Memory B cell (primary cell): ENCODE measurements around the gene RNU2-1.

Experiments used
- ATAC-seq: fragments of 150-1000 bp; cut with Tn5 transposase; 2 replicates; pipeline ENCODE4 v1.10.0; 2021; ENCODE audit warnings: low read depth, mild to moderate bottlenecking, moderate library complexity
- DNase-seq, 2 donors: peaks; one replicate each; pipeline ENCODE4 v3.0.0; 2022; ENCODE audit warnings: low spot score in 2 of 2
- H3K27ac Mint-ChIP-seq: one replicate; pipeline ENCODE4 v1.8.0; 2022; ENCODE audit warnings: mild to moderate bottlenecking, moderate library complexity, mixed read lengths
- H3K27me3 Mint-ChIP-seq: one replicate; pipeline ENCODE4 v1.8.0; 2022; ENCODE audit warnings: mixed read lengths
- H3K36me3 Mint-ChIP-seq: one replicate; pipeline ENCODE4 v1.8.0; 2022; ENCODE audit warnings: mild to moderate bottlenecking, mixed read lengths
- H3K4me1 Mint-ChIP-seq: one replicate; pipeline ENCODE4 v1.8.0; 2022; ENCODE audit warnings: mixed read lengths
- H3K4me3 Mint-ChIP-seq: one replicate; pipeline ENCODE4 v1.8.0; 2022; ENCODE audit warnings: mild to moderate bottlenecking, moderate library complexity, mixed read lengths
- H3K9me3 Mint-ChIP-seq: one replicate; pipeline ENCODE4 v1.8.0; 2022; ENCODE audit warnings: mixed read lengths

RNU2-1 gene

DNA sequence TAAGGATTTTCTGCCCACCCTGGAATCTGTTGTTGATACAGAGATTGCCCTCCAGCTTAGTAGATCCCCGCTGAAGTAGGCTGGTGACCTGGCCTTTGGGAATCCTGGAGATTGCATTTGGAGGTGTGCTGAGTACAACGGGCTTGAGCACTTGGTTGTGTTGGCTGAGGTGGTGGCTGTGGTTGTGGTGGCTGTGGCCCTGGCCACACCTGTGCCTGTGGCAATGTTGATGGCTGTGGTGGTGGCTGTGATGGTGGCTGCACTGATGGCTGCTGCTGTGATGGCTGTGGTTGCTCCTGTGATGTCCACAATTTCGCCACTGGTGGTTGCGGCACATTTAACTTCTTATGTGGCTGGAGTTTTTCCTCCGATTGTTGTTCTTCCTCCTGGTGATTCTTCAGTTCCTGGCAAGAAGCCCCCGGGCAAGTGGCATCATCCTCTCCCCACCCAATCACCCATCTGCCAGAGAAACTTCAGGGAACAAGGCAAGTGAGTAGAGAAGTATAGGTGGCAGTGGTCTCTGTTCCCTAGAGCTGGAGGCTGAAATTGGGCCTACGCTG is 9.6 kb downstream of the RNU2-1 start:
- DNase-seq = no peak
- Mint-ChIP-seq H3K4me3 (no peak overlapping the region), H3K27me3 (no peaks in the 10 kb centered on the region), H3K27ac (no peak overlapping the region), H3K4me1 (peaks cover 4% of the 10 kb centered on the region), H3K9me3 (no peaks in the 10 kb centered on the region), H3K36me3 (peaks cover 8% of the 10 kb centered on the region)
- no peak for ATAC-seq

DNA sequence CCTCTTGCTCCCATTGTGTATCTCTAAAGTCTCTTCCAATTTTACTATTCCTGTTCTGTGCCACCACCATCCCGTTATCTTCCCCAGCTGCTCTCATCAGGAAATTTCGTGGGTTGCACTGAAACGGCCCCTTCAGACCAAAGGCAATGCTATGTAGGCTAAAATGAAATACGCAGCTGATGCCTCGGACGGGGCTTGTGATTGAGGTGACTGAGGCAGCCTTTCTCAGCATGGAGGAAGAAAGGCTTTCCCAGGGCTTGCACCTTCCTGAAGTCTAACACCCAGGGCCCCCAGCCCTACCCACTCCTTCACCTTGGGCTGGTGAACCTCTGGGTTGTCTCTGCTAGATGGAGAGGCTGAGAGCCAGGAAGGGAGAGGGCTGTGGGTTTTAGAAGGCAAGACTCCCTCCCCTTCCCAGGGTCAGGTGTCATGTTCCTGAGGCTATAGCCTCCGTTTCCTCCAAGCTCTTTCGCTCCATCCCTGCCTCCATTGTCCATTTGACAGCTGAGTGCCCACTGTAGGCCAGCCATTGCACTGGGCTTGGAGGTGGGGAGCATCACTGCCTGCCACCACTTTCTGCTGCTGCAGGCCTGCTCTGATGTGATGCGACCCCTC is 13.2 kb downstream of the RNU2-1 start:
- DNase-seq = no peak
- Mint-ChIP-seq H3K27ac (no peak overlapping the region), H3K27me3 (no peaks in the 10 kb centered on the region), H3K9me3 (no peaks in the 10 kb centered on the region), H3K4me3 (no peak overlapping the region), H3K36me3 (peaks cover 25% of the 10 kb centered on the region), H3K4me1 (peaks cover 10% of the 10 kb centered on the region)
- no peak for ATAC-seq

DNA sequence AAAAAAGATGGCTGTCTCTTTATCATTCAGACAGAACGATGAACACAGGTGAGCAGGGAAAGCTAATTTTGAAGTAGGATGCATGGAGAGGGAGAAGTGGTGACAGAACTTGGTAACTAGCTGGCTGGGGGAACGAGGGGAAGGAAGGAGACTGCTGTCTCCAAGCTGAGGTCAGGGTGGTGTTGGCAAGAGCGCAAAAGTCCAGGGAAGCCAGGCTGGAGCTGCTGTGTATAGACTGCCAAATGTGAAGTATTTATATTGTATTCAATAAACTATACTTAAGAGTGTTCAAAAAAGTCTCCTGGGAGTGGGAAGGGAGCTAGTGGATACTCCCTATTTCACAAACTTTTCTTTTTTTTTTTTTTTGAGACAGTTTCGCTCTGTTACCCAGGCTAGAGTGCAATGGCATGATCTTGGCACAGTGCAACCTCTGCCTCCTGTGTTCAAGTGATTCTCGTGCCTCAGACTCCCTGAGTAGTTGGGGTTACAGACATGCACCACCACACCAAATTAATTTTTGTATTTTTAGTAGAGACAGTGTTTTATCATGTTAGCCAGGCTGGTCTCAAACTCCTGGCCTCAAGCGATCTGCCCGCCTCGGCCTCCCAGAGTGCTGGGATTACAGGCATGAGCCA is 13.9 kb downstream of the RNU2-1 start:
- H3K27ac Mint-ChIP-seq = no peak overlapping the region
- no peaks in the 10 kb centered on the region for H3K9me3 Mint-ChIP-seq
- H3K36me3 Mint-ChIP-seq = peaks cover 26% of the 10 kb centered on the region
- H3K27me3 Mint-ChIP-seq = no peaks in the 10 kb centered on the region
- peaks cover 11% of the 10 kb centered on the region for H3K4me1 Mint-ChIP-seq
- DNase-seq (peak in 1 of 2 donors; percentile 6), ATAC-seq (no peak)
- H3K4me3 Mint-ChIP-seq = no peak overlapping the region

GRCh38 chr17:43219001-43219400 is 14.8 kb downstream of the RNU2-1 start:
- ATAC-seq = no peak
- peak in 1 of 2 donors; percentile 4 for DNase-seq
- peaks cover 26% of the 10 kb centered on the region for H3K36me3 Mint-ChIP-seq
- peaks cover 10% of the 10 kb centered on the region for H3K4me1 Mint-ChIP-seq
- H3K4me3 Mint-ChIP-seq = no peak overlapping the region
- no peaks in the 10 kb centered on the region for H3K9me3 Mint-ChIP-seq
- H3K27ac Mint-ChIP-seq = no peak overlapping the region
- no peaks in the 10 kb centered on the region for H3K27me3 Mint-ChIP-seq

GRCh38 chr17:43217614-43218087 is 16.1 kb downstream of the RNU2-1 start:
- Mint-ChIP-seq H3K27me3 (no peaks in the 10 kb centered on the region), H3K4me1 (peaks cover 12% of the 10 kb centered on the region), H3K4me3 (no peak overlapping the region), H3K36me3 (peaks cover 23% of the 10 kb centered on the region), H3K9me3 (no peaks in the 10 kb centered on the region), H3K27ac (peak overlapping the region; percentile 20)
- no peak for ATAC-seq
- peak in 1 of 2 donors; percentile 4 for DNase-seq

DNA sequence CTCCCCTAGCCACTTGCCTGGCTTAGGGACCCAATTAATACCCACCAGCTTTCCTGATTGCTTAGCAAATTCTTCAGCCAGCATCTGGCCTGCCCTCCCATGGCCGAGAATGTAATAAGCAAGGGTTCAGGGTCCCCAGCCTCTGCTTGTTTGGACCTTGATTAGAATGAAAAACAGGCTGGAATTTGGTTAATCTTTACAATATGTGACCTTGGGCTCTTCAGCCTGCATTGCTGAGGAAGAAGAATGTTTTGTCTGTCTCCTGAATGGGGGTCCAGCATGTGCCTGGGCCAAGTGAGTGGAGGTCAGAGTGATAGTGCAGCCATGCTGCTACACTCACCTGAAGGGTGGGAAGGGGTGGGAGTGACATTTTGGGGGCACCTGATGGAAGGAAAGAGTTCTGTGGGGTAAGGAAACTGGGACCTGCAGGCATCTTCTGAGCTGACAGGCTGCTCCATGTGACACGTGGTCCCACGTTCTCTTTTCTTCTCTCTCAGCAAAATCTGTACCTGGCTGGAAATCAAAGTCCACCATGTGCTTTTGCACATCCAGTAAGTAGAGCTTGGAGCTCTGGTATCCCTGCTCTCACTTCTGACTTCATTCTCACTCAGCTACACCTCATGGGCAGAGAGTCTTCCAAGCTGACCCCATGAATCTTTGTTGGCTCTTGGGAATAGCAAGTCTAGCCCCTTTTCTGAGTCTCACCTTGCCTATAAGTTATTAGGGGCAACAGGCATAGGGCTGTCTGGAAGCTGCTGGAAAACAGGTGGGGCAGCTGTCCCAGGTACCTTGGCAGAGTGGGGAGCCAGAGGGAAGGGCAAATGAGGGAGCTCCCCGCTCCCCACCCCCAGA is 16.8 kb downstream of the RNU2-1 start:
- ATAC-seq = no peak
- no peak overlapping the region for H3K27ac Mint-ChIP-seq

GRCh38 chr17:43216369-43216761 is 17.4 kb downstream of the RNU2-1 start:
- Mint-ChIP-seq H3K9me3 (no peaks in the 10 kb centered on the region), H3K27ac (no peak overlapping the region)

More for the DNA sequence above, 16.8 kb downstream of the RNU2-1 start:
- no peaks in the 10 kb centered on the region for H3K27me3 Mint-ChIP-seq
- no peak for DNase-seq
- H3K4me3 Mint-ChIP-seq = no peak overlapping the region
- peaks cover 19% of the 10 kb centered on the region for H3K4me1 Mint-ChIP-seq
- no peaks in the 10 kb centered on the region for H3K9me3 Mint-ChIP-seq
- peaks cover 23% of the 10 kb centered on the region for H3K36me3 Mint-ChIP-seq

GRCh38 chr17:43215341-43215740 is 18.4 kb downstream of the RNU2-1 start:
- H3K27me3 Mint-ChIP-seq = no peaks in the 10 kb centered on the region
- H3K4me3 Mint-ChIP-seq = no peak overlapping the region
- H3K4me1 Mint-ChIP-seq = peaks cover 24% of the 10 kb centered on the region
- peaks cover 21% of the 10 kb centered on the region for H3K36me3 Mint-ChIP-seq
- no peak overlapping the region for H3K27ac Mint-ChIP-seq
- DNase-seq (no peak), ATAC-seq (no peak)
- H3K9me3 Mint-ChIP-seq = no peaks in the 10 kb centered on the region

More at GRCh38 chr17:43216369-43216761, 17.4 kb downstream of the RNU2-1 start:
- no peak overlapping the region for H3K4me3 Mint-ChIP-seq
- ATAC-seq (no peak), DNase-seq (no peak)
- H3K36me3 Mint-ChIP-seq = peaks cover 23% of the 10 kb centered on the region
- peaks cover 20% of the 10 kb centered on the region for H3K4me1 Mint-ChIP-seq
- no peaks in the 10 kb centered on the region for H3K27me3 Mint-ChIP-seq

- Mint-ChIP-seq H3K4me1 (peaks cover 24% of the 10 kb centered on the region), H3K4me3 (peak overlapping the region; percentile 35), H3K9me3 (no peaks in the 10 kb centered on the region), H3K27me3 (no peaks in the 10 kb centered on the region), H3K27ac (no peak overlapping the region), H3K36me3 (peaks cover 18% of the 10 kb centered on the region)
- ATAC-seq (no peak), DNase-seq (no peak)
Observed at GRCh38 chr17:43213545-43213944, 20.2 kb downstream of the RNU2-1 start.

DNA sequence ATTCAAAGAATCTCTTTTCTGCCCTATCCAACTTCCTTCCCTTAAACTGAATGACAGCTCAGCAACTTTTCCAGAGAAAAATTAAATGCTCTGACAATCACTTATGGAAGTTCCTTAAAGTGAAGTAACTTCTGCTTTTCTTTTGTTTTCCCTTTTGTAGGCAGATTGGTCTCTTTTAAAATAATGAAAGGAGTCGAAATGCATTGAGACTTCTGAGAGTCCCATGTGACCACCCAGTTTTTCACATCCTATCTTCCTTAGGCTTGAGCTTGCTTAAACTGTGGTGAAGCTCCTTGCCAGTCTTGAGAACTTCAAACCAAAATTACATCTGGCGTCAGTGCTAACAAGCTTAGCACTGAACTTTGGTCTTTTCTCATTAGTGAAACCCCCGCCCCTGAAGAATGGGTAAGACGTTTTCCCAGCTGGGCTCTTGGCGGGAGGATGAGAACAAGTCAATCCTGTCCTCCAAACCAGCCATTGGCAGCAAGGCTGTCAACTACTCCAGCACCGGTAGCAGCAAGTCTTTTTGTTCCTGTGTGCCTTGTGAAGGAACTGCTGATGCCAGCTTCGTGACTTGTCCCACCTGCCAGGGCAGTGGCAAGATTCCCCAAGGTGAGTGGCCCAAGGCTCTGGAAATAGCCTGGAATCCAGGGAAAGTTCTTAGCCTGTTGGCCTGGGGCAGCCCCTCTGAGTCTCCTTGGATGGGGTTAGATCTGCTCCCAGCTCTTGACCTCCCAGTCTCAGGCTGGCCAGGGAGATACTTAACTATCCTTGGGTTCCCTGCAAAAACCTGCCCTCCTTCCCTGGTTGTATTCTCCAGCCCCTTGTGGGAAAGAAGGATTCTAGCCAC is 20.9 kb downstream of the RNU2-1 start:
- peaks cover 27% of the 10 kb centered on the region for H3K4me1 Mint-ChIP-seq
- H3K4me3 Mint-ChIP-seq = peak overlapping the region; percentile 94
- no peak for DNase-seq
- no peak for ATAC-seq
- H3K27ac Mint-ChIP-seq = peak overlapping the region; percentile 93
- peaks cover 21% of the 10 kb centered on the region for H3K36me3 Mint-ChIP-seq
- H3K9me3 Mint-ChIP-seq = no peaks in the 10 kb centered on the region
- H3K27me3 Mint-ChIP-seq = no peaks in the 10 kb centered on the region

- peak within 1 kb of the TSS; percentile 93 for H3K27ac Mint-ChIP-seq
- no peaks in the 10 kb centered on the region for H3K9me3 Mint-ChIP-seq
- H3K36me3 Mint-ChIP-seq = peaks cover 21% of the 10 kb centered on the region
- DNase-seq (peak; percentile 63 to 72), ATAC-seq (peak; percentile 86)
- H3K4me3 Mint-ChIP-seq = peak within 1 kb of the TSS; percentile 94
- peaks cover 27% of the 10 kb centered on the region for H3K4me1 Mint-ChIP-seq
- no peaks in the 10 kb centered on the region for H3K27me3 Mint-ChIP-seq
Observed at GRCh38 chr17:43211480-43212402, 22.0 kb downstream of the RNU2-1 start, which contains the start of gene TMEM106A. Gene TMEM106A, plus strand, starts transcription at chr17:43211875. Its CDS starts 1,167 bp downstream, at chr17:43213042.

- peaks cover 25% of the 10 kb centered on the region for H3K4me1 Mint-ChIP-seq
- ATAC-seq = no peak
- peak overlapping the region; percentile 94 for H3K4me3 Mint-ChIP-seq
- H3K27ac Mint-ChIP-seq = peak overlapping the region; percentile 93
- no peak for DNase-seq
- peaks cover 17% of the 10 kb centered on the region for H3K36me3 Mint-ChIP-seq
- H3K9me3 Mint-ChIP-seq = no peaks in the 10 kb centered on the region
- H3K27me3 Mint-ChIP-seq = no peaks in the 10 kb centered on the region
Observed at GRCh38 chr17:43211123-43211479, 22.7 kb downstream of the RNU2-1 start.
